HUES64 (cell line): ENCODE measurements around the gene ACBD6.

Experiments
- H3K27ac ChIP-seq: 2 replicates; pipeline ENCODE4 v1.7.0; 2013; ENCODE audit warnings: low read depth, low read length, inconsistent platforms
- H3K27me3 ChIP-seq: 2 replicates; pipeline ENCODE4 v1.6.1; 2013; ENCODE audit warnings: mild to moderate bottlenecking, low read length; ENCODE audit not compliant: insufficient read depth
- H3K36me3 ChIP-seq: 2 replicates; pipeline ENCODE4 v1.6.1; 2013; ENCODE audit warnings: mild to moderate bottlenecking, low read length; ENCODE audit not compliant: insufficient read depth
- H3K4me1 ChIP-seq: 2 replicates; pipeline ENCODE4 v1.6.1; 2013; ENCODE audit warnings: mild to moderate bottlenecking, low read length, moderate library complexity; ENCODE audit not compliant: insufficient read depth
- H3K4me3 ChIP-seq: 2 replicates; pipeline ENCODE4 v1.5.1; 2013; ENCODE audit warnings: mild to moderate bottlenecking, low read length, moderate library complexity
- H3K9ac ChIP-seq: 2 replicates; pipeline ENCODE4 v1.6.1; 2013; ENCODE audit warnings: mild to moderate bottlenecking, low read depth, low read length
- H3K9me3 ChIP-seq: 2 replicates; pipeline ENCODE4 v1.6.1; 2013; ENCODE audit warnings: low read depth, low read length; ENCODE audit not compliant: insufficient read depth
- WGBS: fragments of 150-250, 120-280 bp; methylation state at CpG from one replicate; pipeline ENCODE4 v1.1.7; 2013; ENCODE audit warnings: missing lambda C conversion rate; 5-methylcytosine and 5-hydroxymethylcytosine counted together

ACBD6 gene

DNA sequence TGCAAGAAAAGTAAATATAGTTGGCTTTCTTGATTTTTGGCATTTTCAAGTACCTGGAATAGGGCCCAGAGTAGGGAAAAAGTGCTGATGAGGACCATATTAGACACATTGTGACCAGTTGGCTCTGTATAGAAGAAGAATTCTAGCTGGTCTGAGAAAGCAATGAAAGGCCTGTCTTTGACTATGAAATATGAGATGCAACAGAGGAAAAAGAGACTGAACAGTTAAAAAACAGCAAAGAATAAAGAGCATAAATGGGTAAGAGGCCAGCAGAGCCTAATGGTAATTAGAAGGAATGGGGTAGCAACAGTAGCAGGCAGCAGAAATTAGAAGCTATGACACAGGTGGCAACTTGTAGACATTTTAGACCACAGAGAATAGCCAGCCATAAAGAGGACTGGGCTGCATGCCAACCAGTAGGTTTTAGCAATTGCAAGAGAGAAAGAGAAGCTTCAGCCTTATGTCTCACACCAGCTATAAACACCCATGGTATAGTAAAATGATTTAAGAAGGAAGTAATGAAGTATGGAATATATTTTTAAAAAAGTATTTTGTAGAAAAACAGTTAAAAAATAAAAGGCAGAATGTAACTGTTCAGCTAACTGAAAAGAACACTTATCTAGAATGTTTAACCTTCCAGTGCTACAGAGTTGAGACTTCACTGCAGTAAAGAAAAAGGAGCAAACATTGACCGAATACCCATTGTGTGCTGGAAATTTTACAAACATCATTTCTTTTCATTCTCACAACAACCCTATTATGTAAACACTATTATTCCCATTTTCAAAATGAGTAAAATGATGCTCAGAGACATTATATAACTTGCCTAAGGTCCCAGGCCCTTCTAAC is 158.2 kb downstream of the ACBD6 start:
- no peak overlapping the region for H3K27ac ChIP-seq
- no peaks in the 10 kb centered on the region for H3K27me3 ChIP-seq
- no peaks in the 10 kb centered on the region for H3K4me1 ChIP-seq
- 100% methylated on average over 1 of the region's 1 CpG for WGBS
- no peaks in the 10 kb centered on the region for H3K36me3 ChIP-seq
- no peaks in the 10 kb centered on the region for H3K9me3 ChIP-seq
- H3K9ac ChIP-seq = no peak overlapping the region
- no peak overlapping the region for H3K4me3 ChIP-seq

DNA sequence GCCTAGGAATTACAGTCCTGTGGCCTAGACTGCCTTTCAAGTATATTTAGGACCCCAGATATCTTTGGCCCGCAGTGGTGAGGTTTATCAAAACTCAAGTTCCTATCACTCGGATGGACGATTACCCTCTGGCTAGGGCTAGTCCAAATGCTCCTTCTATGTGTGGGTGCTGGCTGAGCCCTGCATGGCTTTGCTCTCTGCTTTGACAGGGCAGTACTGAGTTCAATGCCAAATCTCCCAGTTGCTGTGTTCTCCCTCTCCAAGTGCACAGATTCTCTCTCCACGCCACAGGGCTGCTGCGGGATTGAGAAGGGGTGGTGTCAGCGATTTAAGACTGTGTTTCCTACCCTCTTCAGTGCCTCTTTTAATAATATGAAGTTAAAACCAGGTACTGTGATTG is 175.3 kb downstream of the ACBD6 start:
- no peaks in the 10 kb centered on the region for H3K27me3 ChIP-seq
- H3K4me3 ChIP-seq = no peak overlapping the region
- no peaks in the 10 kb centered on the region for H3K36me3 ChIP-seq
- no peaks in the 10 kb centered on the region for H3K4me1 ChIP-seq
- H3K9me3 ChIP-seq = peaks cover 6% of the 10 kb centered on the region; the same call in 1 of the 2 replicates
- H3K9ac ChIP-seq = no peak overlapping the region
- 96% methylated on average over 6 of the region's 6 CpGs for WGBS
- no peak overlapping the region for H3K27ac ChIP-seq

DNA sequence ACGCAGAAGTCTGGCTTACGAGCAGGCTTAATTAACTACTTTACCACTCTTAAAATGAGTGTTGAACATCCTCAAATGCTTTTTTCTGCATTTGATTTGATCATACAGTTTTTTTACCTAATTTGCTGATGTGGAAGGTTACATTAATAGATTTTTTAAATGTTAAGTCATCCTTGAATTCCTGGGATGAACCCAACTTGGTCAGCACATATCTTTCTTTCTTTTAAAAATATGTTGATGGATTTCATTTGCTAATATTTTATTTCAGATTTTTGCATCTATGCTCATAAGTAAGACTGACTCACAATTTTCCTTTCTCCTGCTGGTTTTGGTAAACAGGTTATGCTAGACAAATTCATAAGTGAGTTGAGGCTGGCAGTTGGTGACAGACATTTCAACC is 189.5 kb downstream of the ACBD6 start:
- WGBS = 100% methylated on average over 2 of the region's 2 CpGs
- Histone ChIP-seq H3K36me3 (peaks cover 4% of the 10 kb centered on the region; the same call in 1 of the 2 replicates), H3K4me1 (0 out of 2 replicates have a peak, but pooled peaks cover 9% of the 10 kb centered on the region), H3K27ac (no peak overlapping the region), H3K9me3 (no peaks in the 10 kb centered on the region), H3K4me3 (no peak overlapping the region), H3K27me3 (no peaks in the 10 kb centered on the region), H3K9ac (no peak overlapping the region)

DNA sequence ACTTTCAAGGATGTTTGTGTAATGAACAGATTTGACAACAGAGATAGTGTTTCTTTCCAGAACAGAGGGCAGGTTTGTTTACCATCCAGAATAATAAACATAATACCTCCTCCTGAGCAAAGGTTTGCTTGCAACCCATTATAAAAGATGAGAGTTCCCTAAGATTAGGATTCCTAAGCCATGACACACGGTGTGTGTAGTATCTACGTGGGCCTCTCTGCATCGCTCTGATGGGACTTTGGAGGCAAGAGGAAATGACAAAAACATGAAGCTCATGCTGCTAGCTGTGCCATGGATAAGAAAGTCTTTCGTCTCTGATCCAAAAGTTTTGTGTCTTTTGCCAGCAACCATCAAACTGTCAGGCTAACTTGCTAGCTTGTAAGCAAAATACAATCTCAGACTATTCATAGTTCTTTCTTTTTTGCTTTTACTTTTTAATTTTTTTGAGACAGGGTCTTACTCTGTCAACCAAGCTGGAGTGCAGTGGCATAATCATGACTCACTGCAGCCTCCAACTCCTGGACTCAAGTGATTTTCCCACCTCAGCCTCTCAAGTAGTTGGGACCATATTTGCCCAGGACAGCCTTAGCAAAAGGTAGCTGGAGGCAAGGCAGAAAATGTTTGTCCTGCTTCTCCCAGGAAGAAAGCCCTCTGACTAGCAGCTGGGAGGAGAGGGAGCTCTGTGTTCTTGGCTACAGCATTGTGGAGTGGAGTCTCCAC is 191.2 kb downstream of the ACBD6 start:
- H3K27ac ChIP-seq = no peak overlapping the region

DNA sequence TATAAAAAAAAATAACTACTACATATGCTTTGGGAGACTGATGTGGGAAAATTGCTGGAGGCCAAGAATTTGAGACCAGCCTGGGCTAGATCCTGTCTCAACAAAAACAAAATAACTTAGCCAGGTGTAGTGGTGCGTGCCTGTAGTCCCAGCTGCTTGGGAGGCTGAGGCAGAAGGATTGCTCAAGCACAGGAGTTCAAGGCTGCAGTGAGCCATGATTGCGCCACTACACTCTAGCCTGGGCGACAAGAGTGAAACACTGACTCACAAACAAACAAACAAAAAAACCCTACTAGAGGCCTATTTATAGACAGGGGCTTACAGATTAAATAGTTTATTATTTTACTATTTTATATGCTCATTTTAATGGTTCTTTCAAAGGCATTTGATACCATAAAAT is 192.3 kb downstream of the ACBD6 start:
- WGBS = 91% methylated on average over 3 of the region's 3 CpGs
- H3K36me3 ChIP-seq = peaks cover 4% of the 10 kb centered on the region; the same call in 1 of the 2 replicates
- H3K27me3 ChIP-seq = no peaks in the 10 kb centered on the region
- no peak overlapping the region for H3K4me3 ChIP-seq
- H3K27ac ChIP-seq = no peak overlapping the region
- peaks cover 4% of the 10 kb centered on the region; the same call in 1 of the 2 replicates for H3K9me3 ChIP-seq
- no peak overlapping the region for H3K9ac ChIP-seq
- H3K4me1 ChIP-seq = 0 out of 2 replicates have a peak, but pooled peaks cover 9% of the 10 kb centered on the region

More for the DNA sequence above, 191.2 kb downstream of the ACBD6 start:
- H3K4me1 ChIP-seq = 0 out of 2 replicates have a peak, but pooled peaks cover 9% of the 10 kb centered on the region
- peaks cover 4% of the 10 kb centered on the region; the same call in 1 of the 2 replicates for H3K9me3 ChIP-seq
- no peaks in the 10 kb centered on the region for H3K27me3 ChIP-seq
- no peak overlapping the region for H3K4me3 ChIP-seq
- H3K36me3 ChIP-seq = peaks cover 4% of the 10 kb centered on the region; the same call in 1 of the 2 replicates
- 89% methylated on average over 4 of the region's 4 CpGs for WGBS
- H3K9ac ChIP-seq = no peak overlapping the region

DNA sequence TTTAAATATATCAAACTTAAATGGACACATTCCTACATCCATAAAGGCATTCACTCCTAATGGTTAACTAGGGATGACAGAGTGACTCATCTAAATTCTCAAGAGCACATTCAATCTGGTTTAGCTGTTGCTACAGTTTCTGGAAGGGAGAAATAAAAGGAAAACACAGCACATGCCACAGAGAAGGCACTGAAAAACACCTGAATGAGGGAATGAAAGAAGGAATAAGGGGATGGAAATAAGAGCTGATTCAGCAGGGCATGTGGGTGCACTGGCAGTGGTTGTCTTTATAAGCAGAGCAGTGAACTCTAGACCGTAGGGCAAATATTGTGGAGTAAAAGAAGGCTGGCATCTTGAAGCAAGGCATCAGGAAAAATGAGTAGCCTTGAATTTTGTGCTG is 193.0 kb downstream of the ACBD6 start:
- H3K9me3 ChIP-seq = peaks cover 4% of the 10 kb centered on the region; the same call in 1 of the 2 replicates
- H3K27me3 ChIP-seq = no peaks in the 10 kb centered on the region
- no peak overlapping the region for H3K4me3 ChIP-seq
- no peak overlapping the region for H3K27ac ChIP-seq
- 91% methylated on average over 1 of the region's 1 CpG for WGBS
- peaks cover 4% of the 10 kb centered on the region; the same call in 1 of the 2 replicates for H3K36me3 ChIP-seq
- no peak overlapping the region for H3K9ac ChIP-seq
- H3K4me1 ChIP-seq = 0 out of 2 replicates have a peak, but pooled peaks cover 9% of the 10 kb centered on the region

DNA sequence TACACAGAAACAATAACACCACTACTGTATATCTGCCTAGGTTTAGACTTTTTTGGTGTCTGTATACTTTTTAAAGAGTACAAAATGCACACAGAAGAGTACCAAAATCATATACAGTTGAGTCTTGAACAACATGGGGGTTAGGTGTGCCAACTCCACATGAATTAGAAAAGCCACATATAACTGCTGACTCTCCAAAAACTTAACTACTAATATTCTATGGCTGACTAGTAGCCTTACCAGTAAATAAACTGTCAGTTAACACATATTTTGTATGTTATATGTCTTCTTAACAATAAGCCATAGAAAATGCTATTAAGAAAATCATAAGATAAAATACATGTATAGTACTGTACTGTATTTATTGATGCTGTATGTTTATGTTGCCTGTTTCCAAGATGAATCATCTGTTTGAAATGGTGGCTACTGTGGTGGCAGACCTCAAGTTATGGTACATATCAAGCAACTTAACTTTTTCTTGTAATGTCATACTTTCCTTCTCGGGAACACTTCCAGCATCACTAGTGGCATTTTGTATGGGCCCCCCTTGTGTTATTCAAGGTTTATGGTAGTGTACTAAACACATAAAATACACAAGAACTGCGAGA is 201.1 kb downstream of the ACBD6 start:
- H3K27me3 ChIP-seq = no peaks in the 10 kb centered on the region
- H3K4me3 ChIP-seq = no peak overlapping the region
- H3K36me3 ChIP-seq = no peaks in the 10 kb centered on the region
- no peaks in the 10 kb centered on the region for H3K4me1 ChIP-seq
- H3K27ac ChIP-seq = no peak overlapping the region
- no peak overlapping the region for H3K9ac ChIP-seq
- H3K9me3 ChIP-seq = peaks cover under 1% of the 10 kb centered on the region; the same call in 1 of the 2 replicates
- WGBS = 84% methylated on average over 2 of the region's 2 CpGs

DNA sequence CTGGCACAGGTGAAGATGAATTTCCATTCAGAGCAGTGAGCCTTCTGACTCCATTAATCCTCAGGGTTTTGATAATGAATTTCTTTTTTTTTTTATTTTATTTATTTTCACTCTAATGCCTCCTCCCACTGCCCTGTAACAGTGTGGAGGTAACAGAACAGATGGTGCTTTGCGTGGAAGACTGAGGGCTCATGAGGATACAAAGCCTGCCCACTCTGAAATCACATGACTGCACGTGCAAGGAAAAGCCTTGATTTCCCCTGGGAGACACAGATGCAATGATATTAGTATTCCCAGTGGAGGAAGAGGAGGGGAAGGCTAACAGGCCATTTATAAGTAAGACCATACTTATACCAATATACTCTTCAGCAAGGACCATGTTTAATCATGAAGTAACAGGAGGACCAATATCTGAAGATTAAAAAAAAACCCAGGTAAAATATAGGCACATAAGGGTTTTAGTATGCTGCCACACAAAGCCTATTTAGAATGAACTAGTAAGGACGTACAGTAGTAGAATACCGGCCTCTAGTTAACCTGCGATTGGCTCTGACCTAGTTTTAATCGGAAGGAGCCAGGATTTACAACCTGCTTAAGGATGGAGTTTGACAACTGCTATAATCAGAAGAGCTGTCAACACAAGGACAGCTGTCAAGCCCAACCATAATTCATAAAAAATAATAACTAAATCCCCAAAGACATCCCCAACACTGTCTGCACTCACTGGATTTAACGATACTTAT is 202.7 kb downstream of the ACBD6 start:
- Histone ChIP-seq H3K27ac (no peak overlapping the region), H3K27me3 (no peaks in the 10 kb centered on the region), H3K9ac (no peak overlapping the region), H3K4me1 (no peaks in the 10 kb centered on the region), H3K9me3 (no peaks in the 10 kb centered on the region), H3K36me3 (no peaks in the 10 kb centered on the region), H3K4me3 (no peak overlapping the region)
- 91% methylated on average over 6 of the region's 7 CpGs for WGBS

DNA sequence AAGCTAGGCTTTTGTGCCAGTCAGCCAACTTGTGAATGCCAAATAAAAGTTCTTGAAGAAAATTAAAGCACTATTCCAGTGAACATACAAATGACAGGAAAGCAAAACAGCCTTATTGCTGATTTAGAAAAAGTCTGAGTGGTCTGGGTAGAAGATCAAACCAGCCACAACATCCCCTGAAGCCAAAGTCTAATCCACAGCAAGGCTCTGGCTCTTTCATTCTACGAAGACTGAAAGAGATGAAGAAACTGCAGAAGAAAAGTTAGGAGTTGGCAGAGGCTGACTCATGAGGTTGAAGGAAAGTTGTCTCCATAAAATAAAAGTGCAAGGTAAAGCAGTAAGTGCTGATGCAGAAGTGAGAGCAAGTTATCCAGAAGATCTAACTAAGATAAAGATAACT is 206.4 kb downstream of the ACBD6 start:
- 97% methylated on average over 1 of the region's 1 CpG for WGBS
- H3K9ac ChIP-seq = no peak overlapping the region
- no peaks in the 10 kb centered on the region for H3K36me3 ChIP-seq

DNA sequence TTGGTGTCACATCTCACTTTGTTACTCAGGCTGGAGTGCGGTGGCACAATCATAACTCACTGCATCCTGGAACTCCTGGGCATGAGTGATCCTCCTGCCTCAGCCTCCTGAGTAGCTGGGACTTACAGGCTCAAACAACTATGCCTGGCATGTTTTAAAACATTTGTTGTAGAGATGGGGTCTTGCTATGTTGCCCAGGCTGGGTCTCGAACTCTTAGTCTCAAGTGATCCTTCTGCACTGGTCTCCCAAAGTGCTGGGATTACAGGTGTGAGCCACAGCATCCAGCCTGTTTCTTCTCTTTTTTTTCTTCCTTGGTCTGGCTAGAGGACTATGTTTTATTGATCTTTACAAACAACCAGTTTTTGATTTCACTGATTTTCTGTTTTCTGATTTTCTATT is 207.7 kb downstream of the ACBD6 start:
- Histone ChIP-seq H3K27me3 (no peaks in the 10 kb centered on the region), H3K9ac (no peak overlapping the region), H3K4me1 (no peaks in the 10 kb centered on the region), H3K36me3 (no peaks in the 10 kb centered on the region), H3K9me3 (no peaks in the 10 kb centered on the region), H3K27ac (no peak overlapping the region), H3K4me3 (no peak overlapping the region)
- 94% methylated on average over 2 of the region's 2 CpGs for WGBS

More for the DNA sequence above, 206.4 kb downstream of the ACBD6 start:
- no peaks in the 10 kb centered on the region for H3K4me1 ChIP-seq
- no peaks in the 10 kb centered on the region for H3K9me3 ChIP-seq
- H3K27me3 ChIP-seq = no peaks in the 10 kb centered on the region
- no peak overlapping the region for H3K4me3 ChIP-seq
- no peak overlapping the region for H3K27ac ChIP-seq
